HUDEP-2 (cell line): ENCODE measurements around the gene KIAA0040.

Source experiments
- DNase-seq, 76 experiments: peaks; one replicate each; lab custom pipeline; 2025; ENCODE audit not compliant: unreplicated experiment in 76 of 76; lab: John Stamatoyannopoulos, UW

The KIAA0040 gene

DNA sequence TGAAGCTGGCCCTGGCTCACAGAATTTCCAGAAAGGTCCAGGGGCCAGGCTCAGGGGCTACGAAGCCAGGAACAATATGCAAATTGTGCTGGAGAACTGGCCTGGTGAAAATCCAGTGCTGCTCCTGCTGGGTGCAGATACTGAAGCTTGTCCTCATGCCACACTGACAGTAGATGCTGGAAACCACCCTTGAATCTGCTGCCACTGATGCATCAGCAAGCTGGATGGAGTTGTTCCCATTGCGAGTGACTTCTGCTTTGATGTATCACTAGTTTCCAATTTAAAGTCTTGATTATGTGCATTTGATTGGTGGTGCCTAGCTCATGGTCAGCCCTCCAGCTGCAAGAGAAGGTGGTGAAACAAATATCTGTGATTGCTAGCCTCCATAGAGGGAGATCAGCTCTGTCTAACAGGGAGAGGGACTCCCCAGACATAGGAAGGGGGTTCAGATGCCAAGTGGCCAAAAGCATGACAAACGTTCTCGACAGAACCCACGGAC, 11.0 kb upstream of the KIAA0040 start:
- DNase-seq = no peak

DNA sequence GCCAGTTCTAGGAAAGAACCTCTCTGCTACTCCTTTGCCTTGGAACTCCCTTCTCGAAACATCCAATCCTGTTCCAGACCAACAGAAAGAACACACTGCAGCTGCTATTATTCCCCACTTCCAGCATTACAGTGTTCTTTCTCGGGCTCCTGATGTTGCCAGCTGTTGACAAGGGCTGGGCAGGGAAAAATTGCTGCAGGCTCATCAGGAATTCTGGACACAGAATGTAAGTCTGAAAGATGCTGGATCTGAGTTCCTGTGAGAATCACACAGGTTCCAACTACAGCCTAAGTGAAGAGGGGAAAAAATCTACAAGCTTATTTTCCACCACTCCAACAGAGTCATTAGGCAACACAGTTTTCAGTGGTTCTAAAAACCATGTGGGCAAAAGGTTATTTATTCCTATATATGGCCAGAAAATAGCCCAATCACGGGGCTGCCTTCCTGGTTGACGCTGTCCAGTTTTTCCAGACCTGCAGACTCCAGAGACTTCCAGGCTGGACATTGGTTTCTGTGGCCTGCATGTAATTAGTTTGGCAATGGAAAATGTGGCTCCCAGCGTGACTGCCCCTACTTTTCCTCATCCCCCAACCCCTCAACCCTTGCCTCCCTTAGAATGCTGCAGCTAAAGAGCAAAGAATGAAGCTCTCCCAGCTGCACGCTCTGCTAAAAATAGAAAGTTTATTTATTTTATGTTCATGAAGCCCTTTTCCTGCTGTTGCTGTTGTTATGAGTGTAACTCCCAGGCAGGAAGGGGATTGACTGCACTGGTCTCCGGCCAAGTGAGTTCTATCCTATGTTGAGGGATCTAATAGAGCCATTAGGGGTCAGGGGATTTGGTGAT, 8.3 kb upstream of the KIAA0040 start:
- DNase-seq = no peak

DNA sequence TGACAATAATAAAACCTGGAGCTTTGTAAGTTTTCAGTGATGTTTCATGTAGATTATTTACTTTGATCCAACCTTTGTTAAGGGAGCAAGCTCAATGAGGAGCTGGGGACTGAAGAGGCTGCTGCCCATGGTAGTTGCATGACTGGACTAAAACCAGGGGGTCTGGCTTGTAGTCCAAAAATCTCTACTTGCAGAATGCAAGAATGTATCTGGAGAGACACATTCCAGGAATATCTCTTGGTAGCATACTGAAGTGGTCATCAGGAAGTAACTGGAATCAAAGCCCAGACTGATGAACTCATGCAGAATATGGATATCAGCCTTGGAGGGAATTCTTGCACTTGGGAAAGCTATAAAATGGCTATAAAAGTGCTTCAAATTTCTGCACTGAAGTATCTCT, 5.8 kb upstream of the KIAA0040 start:
- DNase-seq = no peak

DNA sequence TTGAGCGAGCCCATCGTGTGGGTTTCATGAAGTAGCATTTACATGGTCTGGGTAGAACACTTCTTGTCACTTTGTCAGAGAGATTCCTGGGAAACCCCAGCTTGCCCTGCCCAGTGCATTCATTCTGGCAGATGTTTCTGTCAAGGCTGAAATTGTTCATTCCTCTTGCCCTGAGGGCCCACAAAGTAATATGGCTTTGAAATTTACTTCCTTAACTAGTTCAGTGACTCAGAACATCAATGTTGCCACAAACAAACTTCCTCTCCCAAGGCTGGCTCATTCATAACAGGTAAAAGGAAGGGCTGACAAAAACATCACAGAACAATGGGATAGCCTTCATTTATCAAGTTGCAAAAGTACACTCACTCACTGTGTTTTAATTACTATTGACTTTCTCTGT, 5.0 kb upstream of the KIAA0040 start:
- DNase-seq = no peak

DNA sequence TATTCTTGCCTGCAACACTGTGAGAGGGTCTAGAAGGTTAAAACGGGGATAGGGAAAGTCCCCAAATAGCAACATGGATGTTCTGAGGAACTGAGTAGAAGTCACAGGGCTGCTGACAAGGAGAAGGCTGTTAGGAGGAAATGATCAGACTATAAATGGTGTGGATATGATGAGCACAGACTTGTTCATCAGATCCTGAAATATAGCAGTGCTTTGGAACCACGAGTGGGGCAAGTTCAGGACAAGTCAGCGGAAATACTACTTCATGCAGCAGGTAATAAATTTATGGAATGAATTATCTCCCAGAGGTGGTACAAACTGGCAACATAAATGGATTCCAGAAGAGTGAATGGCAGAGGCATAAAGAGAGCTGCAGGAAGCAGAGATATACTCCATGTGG, 3.2 kb upstream of the KIAA0040 start:
- DNase-seq = no peak

DNA sequence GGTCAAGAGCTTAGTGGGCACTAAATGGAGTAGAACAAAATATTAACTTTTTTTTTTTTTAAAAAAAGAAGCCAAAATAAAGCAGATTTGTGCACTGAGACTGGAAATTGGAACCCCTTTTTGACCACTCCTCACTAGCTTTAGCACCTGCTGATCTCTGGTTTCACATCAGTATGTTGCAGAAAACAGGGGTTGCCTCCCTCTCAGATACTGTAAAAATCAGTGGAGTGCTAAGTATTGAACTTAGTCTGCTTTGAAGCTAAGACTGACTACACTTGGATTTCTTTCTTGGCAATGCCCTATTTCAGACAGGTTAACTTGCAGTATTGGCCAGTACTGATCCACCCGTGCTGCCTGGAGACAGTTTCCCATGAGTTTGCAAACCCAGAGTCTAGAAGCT, 2.7 kb upstream of the KIAA0040 start:
- no peak for DNase-seq

DNA sequence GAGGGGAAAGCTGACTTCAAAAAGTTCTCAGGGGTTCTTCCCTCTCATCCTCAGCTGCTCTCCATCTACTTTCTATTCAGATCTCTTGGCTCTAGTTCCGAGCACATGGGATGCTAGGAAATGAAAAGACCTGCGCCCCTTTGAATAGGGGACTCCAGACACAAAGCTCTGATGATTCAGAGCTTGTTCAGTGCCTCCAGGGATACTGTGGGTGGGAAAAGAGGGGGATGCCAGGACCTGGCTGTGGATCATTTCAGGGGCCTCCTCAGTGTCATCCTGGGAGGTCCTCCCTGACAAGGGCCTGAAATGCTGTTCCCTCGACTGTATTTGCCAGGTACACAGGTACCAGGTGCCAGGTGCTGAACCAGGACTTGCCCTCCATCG, 943 bp upstream of the KIAA0040 start:
- no peak for DNase-seq

DNA sequence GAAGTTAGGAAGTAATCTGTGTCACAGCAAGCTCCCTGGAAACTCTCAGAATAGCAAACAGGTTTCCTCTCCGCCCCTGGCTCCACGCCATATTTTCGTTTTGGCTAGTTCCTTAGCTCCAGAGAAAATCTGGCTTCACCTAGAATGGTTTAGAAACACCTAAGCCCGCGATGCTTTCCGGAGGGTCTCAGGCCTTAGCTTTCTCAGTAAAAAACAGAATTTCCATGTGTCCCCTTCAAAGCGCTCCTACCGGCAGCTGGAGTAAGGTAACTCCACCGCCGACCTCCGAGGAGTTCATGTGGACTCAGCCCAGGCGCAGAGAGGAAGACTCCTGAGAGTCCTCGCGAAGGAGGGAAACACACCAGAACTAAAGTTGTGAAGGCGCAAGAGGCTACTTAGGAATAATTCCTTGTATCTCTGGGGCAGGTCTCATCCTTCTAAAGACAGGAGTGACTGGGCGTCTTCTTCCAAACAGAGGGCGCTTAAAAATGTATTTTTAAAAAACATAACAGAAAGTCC, 406 bp downstream of the KIAA0040 start:
- peak in 1 of 76 experiments; percentile 0 for DNase-seq

DNA sequence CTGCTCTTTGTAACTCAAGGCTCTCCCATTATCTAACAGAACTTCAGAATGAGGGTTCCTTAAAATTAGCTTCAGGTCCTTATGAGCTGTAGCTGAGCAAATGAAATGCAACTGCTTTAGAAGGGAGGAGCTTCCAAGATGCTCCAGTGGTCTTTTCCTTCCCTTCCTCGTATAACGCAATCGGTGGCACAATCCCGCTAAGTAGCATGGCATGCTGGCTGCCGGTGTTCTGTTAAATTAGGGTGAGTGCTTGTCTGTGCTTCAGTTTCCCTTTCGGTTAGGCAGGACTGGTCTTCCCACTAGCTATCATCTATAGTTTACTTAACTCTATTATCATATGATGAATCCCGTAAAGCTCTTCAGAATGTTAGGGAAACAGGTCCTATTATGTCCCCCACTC, 917 bp downstream of the KIAA0040 start:
- DNase-seq = no peak

DNA sequence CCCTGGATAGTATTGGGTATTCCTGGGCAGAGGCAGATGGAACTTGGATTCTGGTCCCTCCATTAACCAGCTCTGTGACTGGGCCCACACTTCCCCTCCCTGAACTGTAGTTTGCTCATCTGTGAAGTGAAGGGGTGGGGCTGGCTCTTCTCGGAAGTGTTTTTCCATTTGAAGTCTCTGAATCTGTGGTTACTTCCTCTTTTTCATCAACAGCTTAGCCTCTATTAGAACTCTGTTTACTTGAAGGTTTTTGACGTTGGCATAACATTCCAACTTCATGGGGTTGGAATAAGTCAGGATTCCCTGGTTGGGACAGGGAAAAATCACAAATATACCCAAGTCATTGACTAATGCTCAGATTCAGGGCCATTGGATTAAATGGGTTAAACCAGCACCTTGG, 3.6 kb downstream of the KIAA0040 start:
- peak in 32 of 76 experiments; percentile 1 to 57 (median 24) for DNase-seq

DNA sequence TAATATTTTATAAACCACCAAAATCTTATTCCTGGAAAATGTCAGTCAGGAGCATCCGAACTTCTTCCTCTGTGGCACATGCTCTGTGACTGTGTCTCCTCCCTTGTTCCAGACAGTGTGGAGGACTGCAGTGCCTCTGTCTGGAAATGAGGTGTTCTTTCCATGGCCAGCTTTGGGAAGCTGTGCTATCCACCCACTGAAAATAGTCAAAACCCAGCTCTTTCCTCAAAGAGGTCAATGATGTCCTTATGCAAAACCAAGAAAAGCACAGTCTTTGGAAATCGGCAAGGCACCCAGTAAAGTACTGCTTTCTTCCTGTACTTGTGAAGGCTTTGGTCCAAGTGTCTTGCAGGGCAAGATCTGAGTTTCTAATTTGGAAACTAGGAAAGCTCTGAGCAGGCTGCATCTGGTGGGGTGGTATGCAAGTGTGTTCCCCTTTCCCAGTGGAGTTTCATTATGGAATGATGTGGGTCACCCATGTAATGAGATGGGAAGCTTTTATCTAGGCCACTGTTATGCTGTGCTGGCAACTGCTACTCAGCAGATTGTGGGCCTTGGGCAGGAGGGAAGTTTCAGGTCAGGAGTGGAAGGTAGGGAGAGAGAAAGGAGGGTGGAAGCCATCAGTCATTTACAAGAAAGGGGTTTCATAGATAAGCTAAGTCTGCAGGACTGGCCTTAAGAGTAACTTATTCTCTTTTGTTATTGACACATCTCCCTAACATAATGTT, 6.0 kb downstream of the KIAA0040 start:
- no peak for DNase-seq

DNA sequence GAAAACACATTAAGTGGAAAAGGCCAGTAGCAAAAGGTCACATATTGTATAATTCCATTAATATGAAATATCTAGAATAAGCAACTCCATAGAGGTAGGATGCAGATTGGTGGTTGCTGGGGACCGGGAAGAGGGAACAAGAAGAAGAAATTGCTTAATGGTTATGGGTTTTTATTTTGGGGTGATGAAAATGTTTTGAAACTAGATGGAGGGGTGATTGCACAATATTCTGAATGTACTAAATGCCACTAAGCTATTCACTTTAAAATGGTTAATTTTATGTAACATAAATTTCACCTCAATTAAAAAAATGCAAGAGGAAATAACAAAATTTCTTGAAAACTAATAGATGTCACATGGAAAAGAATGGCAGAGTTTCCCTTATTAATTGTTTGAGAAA, 6.7 kb downstream of the KIAA0040 start:
- DNase-seq = no peak

DNA sequence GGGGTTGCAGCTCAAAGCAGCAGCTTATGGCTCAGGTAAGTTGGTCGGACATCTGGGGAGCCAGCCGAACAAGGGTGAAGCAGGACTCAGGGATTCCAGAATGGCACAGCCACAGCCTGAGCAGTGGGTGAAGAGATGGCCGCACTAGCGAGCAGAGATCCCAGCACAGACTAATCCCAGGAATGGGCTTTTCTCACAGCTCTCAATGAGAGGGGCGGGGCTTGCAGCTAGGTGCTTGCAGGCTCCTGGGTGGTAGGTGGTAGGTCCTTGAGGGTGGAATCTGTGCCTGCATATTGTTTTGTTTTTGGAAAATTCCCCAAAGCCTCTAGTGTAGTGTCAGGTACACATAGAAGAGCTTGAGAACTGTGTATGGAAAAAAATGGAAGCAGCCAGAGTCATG, 9.0 kb downstream of the KIAA0040 start:
- DNase-seq = no peak

DNA sequence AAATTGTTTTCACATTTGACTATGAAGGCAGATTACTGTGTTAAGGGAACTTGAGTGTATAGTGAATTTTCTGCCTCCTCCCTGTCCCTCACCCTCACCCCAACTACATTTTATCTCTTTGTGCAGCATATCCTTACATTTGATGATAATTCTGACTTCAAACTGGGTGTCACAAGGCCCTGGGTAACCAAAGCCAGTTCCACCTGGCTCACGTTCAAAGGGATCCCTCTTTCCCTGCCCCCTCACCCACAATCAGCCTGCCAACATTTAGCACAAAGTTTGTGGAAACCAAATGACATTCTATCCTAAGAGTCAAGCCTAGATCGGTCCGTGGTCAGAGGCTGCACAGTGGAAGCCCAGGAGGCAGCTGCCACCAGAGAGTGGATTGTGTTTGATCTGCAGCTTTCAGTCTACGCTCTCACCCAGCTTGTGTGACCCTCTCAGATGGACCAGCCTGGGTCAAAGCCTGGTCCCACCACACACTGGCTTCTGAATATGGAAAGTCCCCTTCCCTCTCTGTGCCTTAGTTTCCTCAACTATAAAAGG, 10.3 kb downstream of the KIAA0040 start:
- peak in 2 of 76 experiments; percentile 7 to 20 for DNase-seq

DNA sequence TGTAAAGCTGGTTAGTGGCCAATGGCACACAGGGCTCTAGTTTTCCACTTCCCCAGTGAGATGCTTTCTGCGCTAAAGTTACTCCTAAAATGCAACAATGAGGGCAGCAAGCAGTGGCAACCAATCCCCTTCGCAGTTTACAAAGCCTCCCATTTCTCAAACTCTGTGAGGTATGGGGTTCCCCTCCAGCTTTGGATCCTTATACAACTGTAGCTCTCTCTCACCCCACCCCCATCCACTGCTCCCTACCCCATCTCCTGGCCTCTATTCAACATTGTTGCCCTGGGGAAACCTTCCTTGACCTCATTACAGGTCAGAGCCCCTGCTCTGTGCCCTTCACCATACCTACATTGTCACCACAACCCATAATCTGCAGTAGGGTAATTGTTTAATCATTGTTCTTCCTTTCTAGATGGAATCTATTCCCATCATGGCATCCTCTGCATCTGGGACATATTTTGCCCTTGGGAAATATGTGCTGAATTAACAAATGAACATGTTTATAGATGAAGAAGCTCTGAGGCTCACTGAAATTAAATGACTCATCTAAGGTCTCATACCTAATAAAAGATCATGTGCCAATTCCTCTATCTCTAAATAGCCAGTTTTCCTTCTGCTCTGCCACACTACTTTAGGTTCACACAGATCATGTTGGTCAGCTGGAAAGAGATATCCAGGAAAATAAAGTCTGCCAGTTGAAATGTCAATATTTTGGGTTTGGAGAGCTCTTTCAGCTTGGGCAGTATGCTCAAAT, 12.6 kb downstream of the KIAA0040 start:
- DNase-seq = no peak

DNA sequence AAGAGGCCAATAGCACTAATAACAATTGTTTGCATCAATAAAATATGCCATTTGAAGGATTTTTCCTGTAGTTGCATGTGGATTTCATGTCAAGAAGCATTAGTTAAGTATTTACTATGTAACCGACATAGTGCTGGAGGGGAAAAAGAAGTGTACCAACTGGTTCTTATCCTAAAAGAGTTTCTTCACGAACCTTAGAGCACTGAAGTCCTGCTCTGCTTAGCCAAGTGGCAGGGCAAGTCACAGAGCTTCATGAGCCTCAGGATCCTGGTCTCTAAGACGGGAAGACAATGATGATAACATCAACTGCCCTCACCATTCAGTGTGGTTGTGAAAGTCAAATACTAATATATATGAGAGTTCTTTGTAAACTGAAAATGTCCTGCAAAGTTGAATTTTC, 14.1 kb downstream of the KIAA0040 start:
- no peak for DNase-seq

DNA sequence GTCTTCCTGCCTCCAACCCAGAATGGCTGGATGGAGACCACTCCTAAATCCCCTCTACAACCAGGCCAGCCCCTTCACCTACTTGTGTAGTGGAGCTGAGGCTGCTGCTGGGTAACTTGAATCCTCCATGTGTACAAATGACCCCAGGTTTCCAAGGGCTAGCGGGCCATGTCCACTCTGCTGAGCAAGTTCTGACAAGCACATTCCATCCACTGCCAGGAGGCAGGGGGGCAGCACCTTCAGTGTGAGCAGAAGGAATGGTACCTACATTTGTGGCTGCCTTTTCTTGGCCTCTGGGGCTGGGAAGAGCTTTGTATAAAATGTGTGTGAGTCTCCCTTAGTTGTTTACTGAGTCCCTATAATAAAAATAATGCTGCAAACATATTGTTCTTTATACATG, 14.5 kb downstream of the KIAA0040 start:
- no peak for DNase-seq

DNA sequence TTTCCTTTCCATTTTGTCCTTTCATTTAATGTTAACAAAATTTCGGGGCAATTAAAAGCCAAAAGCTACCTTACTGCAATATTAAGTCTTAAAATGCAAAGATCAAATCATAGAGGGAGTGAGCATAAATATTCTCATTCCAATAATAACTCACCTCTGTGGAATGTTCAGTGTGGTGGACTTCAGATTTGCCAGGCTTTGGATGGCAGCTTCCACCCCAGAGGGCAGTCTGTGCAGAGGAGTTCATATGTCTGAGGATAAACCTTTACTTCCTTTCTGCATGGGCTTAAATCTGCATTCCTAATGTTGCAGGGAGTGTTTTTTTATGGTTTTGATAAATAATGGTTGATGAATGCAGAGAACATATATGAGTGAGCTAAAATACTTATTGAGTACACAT, 16.3 kb downstream of the KIAA0040 start:
- DNase-seq = no peak

DNA sequence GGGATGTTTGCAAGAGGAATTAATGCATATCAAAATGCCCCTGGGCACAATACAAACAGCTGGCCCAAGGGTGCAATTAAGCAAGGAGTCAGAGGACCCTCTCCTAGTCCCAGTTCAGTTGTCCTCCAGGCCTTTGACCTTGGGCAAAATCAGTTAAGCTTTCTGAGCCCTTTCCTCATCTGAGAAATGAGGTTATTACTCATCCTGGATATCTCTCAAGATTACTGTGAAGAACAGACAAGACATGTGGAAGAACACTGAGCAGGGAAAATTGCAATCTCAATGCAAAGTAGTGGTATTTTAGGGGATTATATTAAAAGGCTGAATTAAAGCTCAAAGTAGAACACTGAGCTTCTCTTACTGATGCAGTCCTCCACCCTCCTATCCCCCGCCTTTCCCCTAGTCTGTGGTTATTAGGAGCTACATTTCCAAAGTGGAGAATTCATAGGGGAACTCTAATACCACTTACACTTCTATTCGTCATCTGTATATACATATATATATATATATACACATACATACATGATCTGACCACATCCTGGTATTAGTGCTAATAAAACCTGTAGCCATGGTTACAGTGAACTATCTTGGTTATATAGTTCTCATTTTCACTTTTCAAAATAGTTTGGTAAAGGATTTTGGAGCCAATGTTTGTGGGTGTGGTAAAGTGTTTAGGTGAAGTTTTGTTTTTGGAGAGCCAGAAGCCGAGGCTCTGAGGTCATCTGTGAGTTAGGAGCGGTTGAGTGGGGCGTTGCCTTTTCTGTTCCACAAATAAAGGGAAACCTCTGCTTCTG, 18.1 kb downstream of the KIAA0040 start:
- DNase-seq = no peak

DNA sequence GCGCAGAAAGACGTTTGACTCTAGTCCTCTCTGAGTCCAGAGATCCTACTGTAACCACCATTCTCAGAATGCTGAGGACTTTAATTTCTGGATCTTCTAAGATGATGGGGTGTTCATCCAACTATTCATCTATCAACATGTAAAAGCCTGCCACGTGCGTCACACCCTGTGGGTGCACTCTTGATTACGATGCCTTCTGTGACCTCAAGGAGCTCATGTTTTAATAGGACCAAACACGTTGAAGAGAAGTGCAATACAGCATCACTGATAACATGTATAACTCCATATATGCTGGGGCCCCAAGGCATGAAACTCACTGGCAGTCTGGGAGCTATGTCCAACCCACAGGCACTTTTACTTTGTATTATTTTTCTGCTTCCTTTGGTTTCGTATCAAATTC, 19.0 kb downstream of the KIAA0040 start:
- no peak for DNase-seq
